Astrocyte (in vitro differentiated cells and primary cell): ENCODE measurements around the gene FAM200B. TPM values are rescaled to one million over a fixed set of nuclear protein-coding genes. Genes with fewer than 3 reads are reported as not detected.

Experiments used
- DNase-seq: peaks from one replicate; pipeline ENCODE4 v3.0.0-alpha.2; 2010; ENCODE audit warnings: low read depth
- FAIRE-seq: peaks from 2 replicates; lab custom pipeline; 2011; peaks lifted over from hg19 to GRCh38; lab: Jason Lieb, UNC
- H2AFZ ChIP-seq: 2 replicates; pipeline ENCODE4 v1.6.0; 2012; ENCODE audit warnings: low read depth, low read length, inconsistent platforms
- H3K27ac ChIP-seq: 2 replicates; pipeline ENCODE4 v1.5.1; 2011; ENCODE audit warnings: low read depth, low read length, inconsistent platforms
- H3K27me3 ChIP-seq: 2 replicates; pipeline ENCODE4 v1.6.0; 2011; ENCODE audit warnings: low read length, inconsistent platforms; ENCODE audit not compliant: insufficient read depth
- H3K36me3 ChIP-seq: 2 replicates; pipeline ENCODE4 v1.5.1; 2011; ENCODE audit warnings: low read length, inconsistent platforms; ENCODE audit not compliant: insufficient read depth
- H3K4me1 ChIP-seq: 2 replicates; pipeline ENCODE4 v1.5.1; 2011; ENCODE audit warnings: low read length, inconsistent platforms; ENCODE audit not compliant: insufficient read depth
- H3K4me2 ChIP-seq: 2 replicates; pipeline ENCODE4 v1.6.0; 2012; ENCODE audit warnings: low read length, inconsistent platforms
- H3K4me3 ChIP-seq: 2 replicates; pipeline ENCODE4 v1.5.1; 2011; ENCODE audit warnings: low read depth, mild to moderate bottlenecking, low read length, inconsistent platforms; ENCODE audit not compliant: insufficient read depth
- H3K79me2 ChIP-seq: 2 replicates; pipeline ENCODE4 v1.6.0; 2012; ENCODE audit warnings: mild to moderate bottlenecking, low read length, inconsistent platforms; ENCODE audit not compliant: insufficient read depth
- H3K9ac ChIP-seq: 2 replicates; pipeline ENCODE4 v1.6.0; 2012; ENCODE audit warnings: mild to moderate bottlenecking, low read length, inconsistent platforms
- H3K9me3 ChIP-seq: 2 replicates; pipeline ENCODE4 v1.5.1; 2012; ENCODE audit warnings: low read depth, mild to moderate bottlenecking, low read length, inconsistent platforms; ENCODE audit not compliant: insufficient read depth
- H4K20me1 ChIP-seq: 2 replicates; pipeline ENCODE4 v1.6.0; 2012; ENCODE audit warnings: low read length, inconsistent platforms; ENCODE audit not compliant: insufficient read depth
- H3K27ac Mint-ChIP-seq: one replicate; pipeline ENCODE4 v1.8.0; 2021; ENCODE audit warnings: mild to moderate bottlenecking, mixed read lengths; ENCODE audit not compliant: unreplicated experiment
- H3K27me3 Mint-ChIP-seq: one replicate; pipeline ENCODE4 v1.8.0; 2021; ENCODE audit warnings: low read depth, mixed read lengths; ENCODE audit not compliant: unreplicated experiment
- H3K36me3 Mint-ChIP-seq: one replicate; pipeline ENCODE4 v1.8.0; 2021; ENCODE audit warnings: low read depth, mixed read lengths; ENCODE audit not compliant: unreplicated experiment
- H3K4me1 Mint-ChIP-seq: one replicate; pipeline ENCODE4 v1.8.0; 2021; ENCODE audit warnings: low read depth, mixed read lengths; ENCODE audit not compliant: unreplicated experiment
- H3K4me3 Mint-ChIP-seq: one replicate; pipeline ENCODE4 v1.8.0; 2021; ENCODE audit warnings: mild to moderate bottlenecking, moderate library complexity, mixed read lengths; ENCODE audit not compliant: unreplicated experiment
- H3K9me3 Mint-ChIP-seq: one replicate; pipeline ENCODE4 v1.8.0; 2021; ENCODE audit warnings: mild to moderate bottlenecking, mixed read lengths; ENCODE audit not compliant: unreplicated experiment
- EZH2 ChIP-seq: IDR thresholded peaks from 2 replicates; pipeline ENCODE4 v1.6.1; 2012; ENCODE audit warnings: mild to moderate bottlenecking, low read length, inconsistent platforms; ENCODE audit not compliant: insufficient read depth
- total RNA-seq: library from RNA; stranded (reverse); gene quantifications from 2 replicates; pipeline ENCODE4 v1.2.1, GENCODE V29; 2021
- TF ChIP-seq, protein P1 (sequence below): IDR thresholded peaks from 2 replicates; pipeline ENCODE4 v1.5.1; 2011; ENCODE audit warnings: low read depth, mild to moderate bottlenecking, inconsistent platforms, low read length, moderate library complexity; ENCODE audit not compliant: insufficient read depth

Gene FAM200B
- total RNA-seq, 1 donor from 2014 or later: 74.7 TPM

DNA sequence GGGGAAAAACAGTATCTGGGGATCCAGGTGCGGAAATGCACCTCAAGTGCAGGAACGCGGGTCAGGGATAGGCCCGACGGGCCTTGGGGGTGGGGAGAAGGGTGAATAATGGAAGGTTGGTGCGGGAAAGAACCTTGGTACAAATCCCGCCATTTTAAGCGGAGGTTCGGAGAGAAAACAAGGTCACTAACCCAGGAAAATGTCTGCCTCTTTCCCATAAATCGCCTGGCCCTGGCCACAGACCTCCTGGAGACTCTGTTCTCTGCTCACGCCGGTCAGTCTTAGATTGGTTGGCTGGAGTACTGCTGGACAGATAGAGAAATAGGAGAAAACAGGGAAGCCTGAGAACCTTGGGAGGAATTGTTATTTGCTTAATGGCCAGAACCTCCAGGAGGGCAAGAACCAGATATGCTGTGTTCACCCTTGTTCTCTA is 25.6 kb upstream of the FAM200B start:
- FAIRE-seq: no peak

DNA sequence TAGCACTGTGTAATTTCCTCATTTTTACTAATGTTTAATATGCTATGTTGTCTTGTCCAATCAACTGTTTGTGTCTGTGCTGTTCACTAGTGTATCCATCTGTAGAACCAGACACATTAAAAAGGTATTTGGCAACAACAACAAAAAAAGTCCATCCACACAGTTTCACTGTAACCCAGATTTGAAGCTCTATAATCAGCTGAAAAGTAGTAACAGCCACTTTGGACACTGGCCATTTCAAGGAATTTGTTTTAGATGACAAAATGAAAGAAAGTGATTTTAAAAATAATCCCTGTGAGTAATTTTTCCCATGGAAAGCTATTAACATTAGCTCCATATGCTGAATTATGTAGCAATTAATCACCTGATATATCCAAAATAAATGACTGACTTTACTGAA is 24.3 kb upstream of the FAM200B start:
- Mint-ChIP-seq H3K4me1 (peaks cover 42% of the 10 kb centered on the region), H3K4me3 (no peak overlapping the region), H3K36me3 (peaks cover 2% of the 10 kb centered on the region), H3K27me3 (no peaks in the 10 kb centered on the region), H3K27ac (peak overlapping the region; percentile 82), H3K9me3 (no peaks in the 10 kb centered on the region)
- no peak overlapping the region for H3K4me3 ChIP-seq
- TF ChIP-seq EZH2: no peak
- TF ChIP-seq, protein P1, sequence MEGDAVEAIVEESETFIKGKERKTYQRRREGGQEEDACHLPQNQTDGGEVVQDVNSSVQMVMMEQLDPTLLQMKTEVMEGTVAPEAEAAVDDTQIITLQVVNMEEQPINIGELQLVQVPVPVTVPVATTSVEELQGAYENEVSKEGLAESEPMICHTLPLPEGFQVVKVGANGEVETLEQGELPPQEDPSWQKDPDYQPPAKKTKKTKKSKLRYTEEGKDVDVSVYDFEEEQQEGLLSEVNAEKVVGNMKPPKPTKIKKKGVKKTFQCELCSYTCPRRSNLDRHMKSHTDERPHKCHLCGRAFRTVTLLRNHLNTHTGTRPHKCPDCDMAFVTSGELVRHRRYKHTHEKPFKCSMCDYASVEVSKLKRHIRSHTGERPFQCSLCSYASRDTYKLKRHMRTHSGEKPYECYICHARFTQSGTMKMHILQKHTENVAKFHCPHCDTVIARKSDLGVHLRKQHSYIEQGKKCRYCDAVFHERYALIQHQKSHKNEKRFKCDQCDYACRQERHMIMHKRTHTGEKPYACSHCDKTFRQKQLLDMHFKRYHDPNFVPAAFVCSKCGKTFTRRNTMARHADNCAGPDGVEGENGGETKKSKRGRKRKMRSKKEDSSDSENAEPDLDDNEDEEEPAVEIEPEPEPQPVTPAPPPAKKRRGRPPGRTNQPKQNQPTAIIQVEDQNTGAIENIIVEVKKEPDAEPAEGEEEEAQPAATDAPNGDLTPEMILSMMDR: no peak
- H3K36me3 ChIP-seq: no peaks in the 10 kb centered on the region
- FAIRE-seq: no peak
- peaks cover 10% of the 10 kb centered on the region for H4K20me1 ChIP-seq
- H2AFZ ChIP-seq: no peak overlapping the region
- H3K9me3 ChIP-seq: no peaks in the 10 kb centered on the region
- peaks cover 18% of the 10 kb centered on the region for H3K4me1 ChIP-seq
- no peak overlapping the region for H3K9ac ChIP-seq
- peak; percentile 27 for DNase-seq
- H3K79me2 ChIP-seq: peaks cover 24% of the 10 kb centered on the region
- no peak overlapping the region for H3K27ac ChIP-seq
- H3K27me3 ChIP-seq: no peaks in the 10 kb centered on the region
- H3K4me2 ChIP-seq: no peak overlapping the region

More for the DNA sequence above, 25.6 kb upstream of the FAM200B start:
- Histone ChIP-seq H3K4me3 (peak overlapping the region; percentile 91), H2AFZ (peak overlapping the region; percentile 96), H3K4me2 (peak overlapping the region; percentile 84), H3K9ac (peak overlapping the region; percentile 94), H3K79me2 (peaks cover 37% of the 10 kb centered on the region), H3K4me1 (peaks cover 27% of the 10 kb centered on the region), H4K20me1 (peaks cover 17% of the 10 kb centered on the region), H3K27ac (peak overlapping the region; percentile 97), H3K36me3 (no peaks in the 10 kb centered on the region), H3K9me3 (no peaks in the 10 kb centered on the region), H3K27me3 (no peaks in the 10 kb centered on the region)
- H3K4me1 Mint-ChIP-seq: peaks cover 46% of the 10 kb centered on the region
- H3K4me3 Mint-ChIP-seq: peak overlapping the region; percentile 86
- TF ChIP-seq, protein P1: no peak
- TF ChIP-seq EZH2: no peak
- no peaks in the 10 kb centered on the region for H3K27me3 Mint-ChIP-seq
- H3K27ac Mint-ChIP-seq: peak overlapping the region; percentile 94
- H3K9me3 Mint-ChIP-seq: no peaks in the 10 kb centered on the region
- peak; percentile 12 for DNase-seq
- peaks cover under 1% of the 10 kb centered on the region for H3K36me3 Mint-ChIP-seq

DNA sequence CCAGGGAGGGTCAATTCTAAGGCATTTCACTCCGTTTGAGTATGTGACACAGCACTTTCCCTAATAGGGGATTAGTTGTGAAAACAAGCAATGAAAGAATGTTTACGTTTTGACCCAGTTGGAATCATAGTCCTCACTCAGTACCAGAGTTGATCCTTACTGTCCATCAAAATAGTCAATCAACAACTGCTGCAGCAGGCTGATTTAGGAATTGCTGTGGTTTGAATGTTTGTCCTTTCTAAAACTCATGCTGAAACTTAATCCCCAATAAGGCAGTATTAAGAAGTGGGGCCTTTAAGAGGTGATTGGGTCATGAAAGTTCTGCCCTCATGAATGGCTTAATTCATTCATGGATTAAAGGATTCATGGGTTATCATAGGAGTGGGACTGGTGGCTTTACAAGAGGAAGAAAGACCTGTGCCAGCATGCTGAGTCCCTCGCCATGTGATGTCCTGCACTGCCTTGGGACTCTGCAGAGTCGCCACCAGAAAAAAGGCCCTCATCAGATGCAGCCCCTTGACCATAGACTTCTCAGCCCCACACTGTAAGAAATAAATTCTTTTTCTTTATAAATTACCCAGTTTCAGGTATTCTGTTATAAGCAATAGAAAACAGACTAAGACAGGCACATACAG is 23.4 kb upstream of the FAM200B start:
- TF ChIP-seq, protein P1: no peak
- no peak for TF ChIP-seq EZH2
- Histone ChIP-seq H3K27ac (no peak overlapping the region), H2AFZ (no peak overlapping the region), H3K4me3 (no peak overlapping the region), H4K20me1 (peaks cover 10% of the 10 kb centered on the region), H3K36me3 (no peaks in the 10 kb centered on the region), H3K27me3 (no peaks in the 10 kb centered on the region), H3K79me2 (peaks cover 15% of the 10 kb centered on the region), H3K9ac (no peak overlapping the region), H3K4me1 (peaks cover 12% of the 10 kb centered on the region), H3K9me3 (no peaks in the 10 kb centered on the region), H3K4me2 (no peak overlapping the region)
- H3K9me3 Mint-ChIP-seq: no peaks in the 10 kb centered on the region
- H3K36me3 Mint-ChIP-seq: peaks cover 2% of the 10 kb centered on the region
- peak overlapping the region; percentile 73 for H3K27ac Mint-ChIP-seq
- DNase-seq: no peak
- H3K4me1 Mint-ChIP-seq: peaks cover 42% of the 10 kb centered on the region
- no peaks in the 10 kb centered on the region for H3K27me3 Mint-ChIP-seq
- no peak for FAIRE-seq
- no peak overlapping the region for H3K4me3 Mint-ChIP-seq
